Stimulated activated CD8-positive, alpha-beta memory T cell treated with anti-CD3 and anti-CD28 coated beads, Interleukin-12 subunit alpha, Interleukin-12 subunit beta, amount 100 ng/mL, for 24 hours (primary cell): ENCODE results near the gene HMGB1.

Experiments used
- DNase-seq: peaks from one replicate; pipeline ENCODE4 v3.0.0-alpha.2; 2020; ENCODE audit errors: extremely low read depth

Gene HMGB1

DNA sequence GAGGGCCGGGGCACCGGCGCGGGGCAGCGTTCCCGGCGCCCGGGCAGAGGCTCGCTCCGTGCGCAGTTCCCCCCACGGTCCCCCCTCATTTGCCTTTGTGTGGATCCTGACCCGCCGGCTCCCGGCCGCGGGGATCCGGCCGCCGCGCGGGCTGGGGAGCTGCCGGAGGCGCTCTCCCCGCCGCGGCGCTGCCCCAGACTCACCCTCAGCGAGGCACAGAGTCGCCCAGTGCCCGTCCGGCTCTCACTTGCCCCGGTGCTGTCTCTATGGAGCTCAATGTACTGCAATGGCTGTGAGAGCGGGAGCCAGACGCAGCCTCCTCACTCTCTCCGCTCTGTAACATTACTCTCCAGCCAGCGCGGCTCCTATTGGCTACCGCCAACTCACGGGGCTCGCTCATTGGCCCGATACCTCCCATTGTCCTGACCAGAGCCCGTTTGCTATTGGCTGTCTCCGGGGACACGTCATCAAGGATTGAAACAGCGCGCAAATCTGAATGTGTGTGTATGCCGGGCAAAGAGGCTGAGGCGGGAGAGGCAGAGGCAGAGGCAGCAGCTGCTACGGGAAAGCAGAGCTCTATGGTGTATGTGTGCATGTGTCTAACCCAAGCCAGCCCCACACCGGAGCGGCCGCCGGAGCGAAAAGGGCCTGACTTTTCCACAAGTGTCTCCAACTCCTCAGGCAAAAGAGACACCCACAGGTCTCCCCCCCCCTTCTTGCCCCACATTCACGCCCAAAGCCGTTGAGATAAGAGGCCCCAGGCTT, at the start of gene HMGB1:
TSS of gene HMGB1 (minus strand) at position 344 of the 765 bp plus-strand sequence. CDS start 2,256 bp downstream, outside the sequence.
- DNase-seq: peak; percentile 87

DNA sequence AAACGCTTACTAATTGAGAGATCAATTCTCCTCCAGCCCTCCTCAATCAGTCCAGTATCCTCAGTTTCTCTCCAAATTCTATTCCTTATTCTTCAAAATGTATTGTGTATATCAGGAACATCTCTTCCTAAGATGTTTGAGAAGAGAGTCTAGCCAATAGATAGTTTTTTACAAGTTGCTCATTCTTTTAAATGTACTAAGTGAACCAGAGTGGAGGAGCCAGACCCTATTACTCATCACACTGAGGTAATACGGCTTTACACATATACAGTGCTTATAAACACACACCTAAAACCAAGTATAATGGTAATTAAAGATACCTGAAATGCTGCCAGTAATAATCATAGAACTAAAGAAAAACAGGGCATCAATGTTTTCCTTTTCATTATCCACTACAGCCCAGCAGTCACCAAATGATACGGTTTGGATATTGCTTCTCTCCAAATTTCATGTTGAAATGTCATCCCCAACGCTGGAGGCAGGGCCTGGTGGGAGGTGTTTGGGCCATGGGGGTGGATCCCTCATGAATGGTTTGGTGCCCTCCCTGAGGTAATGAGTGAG, 45.2 kb upstream of the HMGB1 start:
- no peak for DNase-seq

DNA sequence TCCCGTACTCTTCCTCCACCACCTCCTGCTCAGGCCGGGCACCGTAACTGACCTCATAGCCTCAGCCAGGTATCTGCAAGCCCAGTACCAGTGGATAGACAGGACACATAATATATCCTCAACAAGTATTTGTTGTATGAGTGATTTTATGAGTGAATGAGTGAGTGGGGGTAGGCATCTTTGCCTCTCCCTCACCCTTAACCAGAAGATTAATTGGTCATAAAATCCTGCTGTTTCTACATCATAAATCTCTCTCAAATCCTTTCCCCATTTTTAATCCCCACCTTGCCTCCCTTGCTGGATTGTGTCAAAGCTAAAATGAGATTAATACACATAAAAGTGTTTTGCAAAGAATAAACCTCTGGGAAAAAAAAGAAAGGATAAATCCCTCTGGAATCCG, 44.4 kb upstream of the HMGB1 start:
- DNase-seq: no peak

DNA sequence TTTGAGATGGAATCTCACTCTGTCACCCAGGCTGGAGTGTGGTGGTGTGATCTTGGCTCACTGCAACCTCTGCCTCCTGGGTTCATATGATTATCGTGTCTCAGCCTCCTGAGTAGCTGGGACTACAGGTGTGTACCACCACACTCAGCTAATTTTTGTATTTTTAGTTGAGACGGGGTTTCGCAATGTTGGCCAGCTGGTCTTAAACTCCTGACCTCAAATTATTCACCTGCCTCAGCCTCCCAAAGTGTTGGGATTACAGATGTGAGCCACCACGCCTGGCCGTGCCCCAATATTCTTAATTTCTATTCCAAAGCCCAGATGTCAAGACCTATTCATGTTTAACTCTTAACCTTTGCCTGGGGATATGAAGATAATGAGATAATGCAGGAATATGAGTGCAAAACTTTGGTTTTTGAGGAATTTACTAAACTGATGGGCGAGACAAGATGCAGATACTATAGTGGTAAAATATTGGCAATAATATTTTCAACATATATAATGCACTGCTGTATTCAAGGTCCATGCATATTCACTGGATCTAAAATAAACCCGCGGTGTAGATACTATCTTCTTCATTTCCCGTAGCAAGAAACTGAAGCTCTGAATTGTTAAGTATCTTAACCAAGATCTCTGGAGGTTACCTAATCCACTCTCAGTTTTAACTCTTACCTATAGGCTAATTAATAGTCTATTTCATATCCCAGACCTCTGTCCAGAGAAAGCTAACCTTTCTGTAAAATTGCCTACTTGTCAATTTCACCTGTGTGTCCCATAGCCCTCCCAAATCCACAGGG, 43.7 kb upstream of the HMGB1 start:
- no peak for DNase-seq

DNA sequence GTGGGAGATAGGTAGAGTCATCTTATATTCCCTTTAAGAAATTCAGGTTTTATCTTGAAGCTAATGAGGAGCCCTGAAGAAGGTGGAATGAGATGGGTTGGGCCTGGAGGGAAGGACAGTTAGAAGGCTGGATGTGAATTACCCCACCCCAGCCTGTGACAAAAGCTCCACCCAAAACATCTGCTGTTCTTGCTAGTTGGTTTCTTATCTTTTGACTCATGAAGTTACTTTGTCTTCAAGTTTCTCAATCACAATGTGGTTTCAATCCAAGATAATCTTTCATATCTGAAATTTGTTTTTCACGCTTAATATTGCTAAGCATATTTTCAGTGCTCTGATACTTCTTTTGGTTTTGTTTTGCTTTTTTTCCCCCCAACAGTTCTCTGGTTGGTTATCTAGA, 38.3 kb upstream of the HMGB1 start:
- DNase-seq: no peak

DNA sequence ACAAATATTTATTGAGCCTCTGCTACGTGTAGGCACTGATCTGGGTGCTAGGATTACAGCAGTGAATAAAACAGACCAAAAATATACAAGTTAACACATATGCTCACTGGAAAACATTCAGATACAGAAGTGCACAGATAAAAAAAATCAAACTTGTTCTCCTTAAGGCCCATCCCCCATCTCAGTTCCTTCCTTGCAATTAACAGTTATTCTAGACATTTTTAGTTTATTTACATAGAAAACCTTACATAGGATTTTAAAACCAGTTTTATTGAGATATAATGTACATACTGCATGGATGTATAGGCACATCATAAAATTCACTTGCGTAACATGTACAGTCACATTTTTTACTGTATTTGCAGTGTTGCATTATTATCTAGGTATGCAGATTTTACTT, 36.5 kb upstream of the HMGB1 start:
- no peak for DNase-seq

DNA sequence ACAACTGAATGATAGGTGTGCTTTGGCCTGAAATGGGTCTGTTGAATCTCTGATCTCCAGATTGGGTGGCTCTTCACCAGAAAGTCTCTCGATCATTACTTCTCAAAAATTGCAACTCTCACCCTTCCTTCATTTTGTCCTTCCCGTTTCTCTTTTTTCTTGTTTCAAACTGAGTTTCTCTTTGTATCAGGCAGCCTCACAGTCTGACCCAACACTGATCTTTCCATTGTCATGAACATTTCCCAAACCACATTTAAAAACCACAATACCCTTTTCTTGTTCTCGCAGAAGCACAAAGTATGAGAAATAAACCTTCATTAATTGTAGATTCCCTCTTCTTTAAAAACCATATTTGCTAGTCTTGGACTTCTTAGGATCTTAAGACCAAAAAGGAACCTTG, 33.6 kb upstream of the HMGB1 start:
- no peak for DNase-seq

DNA sequence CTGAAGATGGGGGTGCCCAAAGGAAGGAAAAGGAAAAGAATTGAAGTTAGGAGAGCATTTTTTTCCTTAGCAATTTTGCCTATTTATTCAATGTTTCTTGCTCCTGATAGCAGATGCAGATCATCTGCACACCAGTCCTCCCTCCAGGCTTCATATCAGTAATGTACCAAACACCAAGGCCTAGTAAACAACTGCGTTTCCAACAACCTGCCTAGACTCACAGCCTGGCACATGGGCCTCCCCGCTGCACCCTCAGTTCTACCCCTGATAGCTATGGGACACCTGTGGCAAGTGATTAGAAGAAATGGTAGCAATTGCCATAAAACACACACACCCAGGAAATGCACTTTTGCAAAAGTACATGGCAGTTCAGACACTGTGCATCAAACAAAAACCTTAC, 30.4 kb upstream of the HMGB1 start:
- no peak for DNase-seq

DNA sequence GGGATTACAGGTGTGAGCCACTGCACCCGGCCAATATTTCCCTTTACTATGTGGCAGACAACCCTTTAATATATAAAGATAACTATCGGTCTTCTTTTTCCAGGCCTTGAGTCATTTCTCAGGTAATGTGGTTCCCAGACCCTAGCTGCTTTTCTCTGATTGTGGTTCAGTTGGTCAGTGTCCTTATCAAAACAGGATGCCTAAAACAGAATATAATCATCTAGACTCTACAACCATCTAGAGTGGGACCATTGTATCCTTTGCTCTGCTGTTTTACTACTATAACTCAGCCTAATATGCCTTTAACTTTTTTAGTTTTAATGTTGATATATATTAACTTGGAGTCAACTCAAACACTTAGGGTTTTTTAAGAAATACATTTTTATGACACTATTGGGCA, 30.0 kb upstream of the HMGB1 start:
- DNase-seq: no peak

DNA sequence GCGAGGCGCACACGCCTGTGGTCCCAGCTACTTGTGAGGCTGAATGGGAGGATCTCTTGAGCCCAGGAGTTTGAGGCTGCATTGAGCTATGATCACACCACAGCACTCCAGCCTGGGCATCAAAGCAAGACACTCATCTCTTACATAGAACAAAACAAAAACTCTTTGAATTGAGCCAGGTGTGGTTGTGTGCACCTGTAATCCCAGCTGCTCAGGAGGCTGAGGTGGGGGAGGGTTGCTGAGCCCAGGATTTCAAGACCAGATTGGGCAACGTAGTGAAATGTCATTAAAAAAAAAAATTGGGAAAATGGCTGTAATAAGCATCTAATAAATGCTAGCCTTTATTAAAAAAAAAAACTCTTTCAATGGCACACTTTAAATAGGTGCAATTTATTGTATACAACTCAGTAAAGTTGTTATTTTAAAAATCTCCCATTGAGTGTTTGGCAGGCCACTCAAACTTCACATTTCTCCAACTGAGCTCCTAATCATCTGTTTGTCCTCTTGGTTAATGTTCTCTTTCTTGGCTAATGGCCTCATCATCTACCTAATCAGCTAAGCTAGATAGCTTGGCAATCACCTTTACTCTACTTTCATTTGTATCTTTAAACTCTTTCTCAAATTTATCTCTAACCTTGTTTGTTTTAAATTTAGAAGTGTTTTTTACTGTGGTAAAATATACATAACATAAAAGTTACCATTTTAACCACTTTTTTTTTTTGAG, 28.1 kb upstream of the HMGB1 start:
- DNase-seq: no peak

DNA sequence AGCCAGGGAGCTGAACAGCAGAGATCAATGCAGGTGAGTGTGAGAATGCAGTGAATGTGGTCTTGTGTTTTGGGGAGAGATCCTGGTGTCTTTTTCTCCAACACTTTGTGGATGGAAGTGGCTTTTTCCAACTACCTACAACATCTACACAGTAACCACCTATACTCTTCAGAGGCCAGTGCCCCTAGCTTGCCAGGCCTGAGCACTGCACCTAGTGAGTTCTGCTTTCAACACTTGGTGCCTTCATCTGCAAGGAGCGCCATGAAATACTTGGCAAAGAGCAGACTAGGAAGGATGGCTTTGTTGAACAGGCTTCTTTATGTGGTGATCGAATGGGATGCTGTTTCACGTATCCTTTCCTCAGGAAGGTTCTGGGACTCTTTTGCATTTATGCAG, 21.3 kb upstream of the HMGB1 start:
- no peak for DNase-seq

DNA sequence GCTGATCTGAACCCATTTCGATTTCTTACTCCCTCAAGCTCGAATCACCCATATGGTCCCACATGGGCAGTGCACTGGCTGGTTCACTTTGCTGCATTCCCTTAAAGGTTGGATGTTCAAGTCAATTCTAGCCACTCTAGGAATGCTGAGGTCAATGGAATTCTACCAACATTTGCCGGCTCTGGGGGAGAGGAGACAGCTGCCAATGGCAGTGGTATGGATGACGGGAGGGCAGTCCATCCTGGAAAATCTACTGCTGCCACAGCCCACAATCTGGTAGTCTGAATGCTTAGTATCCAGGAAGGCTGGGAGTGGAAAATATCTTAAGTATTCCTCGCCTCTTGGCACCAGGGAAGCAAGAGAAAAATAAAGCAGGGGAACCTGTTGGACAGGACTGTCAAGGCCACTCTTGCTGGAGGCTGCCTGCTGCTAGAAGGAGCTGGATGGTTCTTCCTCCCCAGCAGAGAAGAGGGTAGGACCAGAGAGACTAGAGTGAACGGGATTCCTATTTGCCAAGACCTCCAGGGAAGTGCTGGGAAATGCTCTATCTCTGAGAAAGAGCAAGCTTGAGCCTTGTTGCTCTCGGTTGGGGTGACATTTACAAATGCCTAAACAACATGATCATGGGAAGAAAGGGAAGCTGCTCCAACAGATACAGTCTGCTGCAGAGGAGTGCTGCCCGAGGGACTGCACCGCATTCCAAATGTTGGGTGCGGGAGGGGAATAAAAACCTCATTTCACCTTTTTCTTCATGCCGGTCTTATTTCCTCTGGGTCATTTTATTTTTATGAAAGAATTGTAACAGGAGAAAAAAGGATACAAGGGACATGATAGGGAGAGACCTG, 20.7 kb upstream of the HMGB1 start:
- no peak for DNase-seq

DNA sequence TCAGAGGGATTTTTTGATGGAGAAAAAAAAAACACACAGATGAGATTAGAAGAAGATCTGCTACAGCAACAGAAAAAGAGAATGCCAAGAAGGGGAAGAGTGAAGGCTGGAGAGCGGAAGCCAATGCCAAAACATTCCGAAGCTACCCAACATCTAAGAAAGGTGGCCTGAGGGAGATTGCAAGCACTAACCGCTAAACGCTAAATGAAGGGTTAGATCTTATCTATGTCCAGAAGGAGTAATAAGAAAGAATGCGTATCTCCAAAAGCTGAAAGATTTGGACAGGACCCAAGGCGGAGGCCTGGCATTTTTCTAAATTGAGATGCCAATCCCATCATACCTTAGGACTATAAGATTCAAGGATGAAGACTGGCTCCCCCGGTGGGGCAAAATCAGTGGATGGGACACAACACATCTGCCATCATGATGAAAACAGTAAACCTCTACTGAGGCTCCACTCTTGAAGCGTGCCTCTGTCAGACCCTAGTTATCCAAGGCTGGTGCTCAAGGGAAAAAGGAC, 15.6 kb upstream of the HMGB1 start:
- DNase-seq: no peak

DNA sequence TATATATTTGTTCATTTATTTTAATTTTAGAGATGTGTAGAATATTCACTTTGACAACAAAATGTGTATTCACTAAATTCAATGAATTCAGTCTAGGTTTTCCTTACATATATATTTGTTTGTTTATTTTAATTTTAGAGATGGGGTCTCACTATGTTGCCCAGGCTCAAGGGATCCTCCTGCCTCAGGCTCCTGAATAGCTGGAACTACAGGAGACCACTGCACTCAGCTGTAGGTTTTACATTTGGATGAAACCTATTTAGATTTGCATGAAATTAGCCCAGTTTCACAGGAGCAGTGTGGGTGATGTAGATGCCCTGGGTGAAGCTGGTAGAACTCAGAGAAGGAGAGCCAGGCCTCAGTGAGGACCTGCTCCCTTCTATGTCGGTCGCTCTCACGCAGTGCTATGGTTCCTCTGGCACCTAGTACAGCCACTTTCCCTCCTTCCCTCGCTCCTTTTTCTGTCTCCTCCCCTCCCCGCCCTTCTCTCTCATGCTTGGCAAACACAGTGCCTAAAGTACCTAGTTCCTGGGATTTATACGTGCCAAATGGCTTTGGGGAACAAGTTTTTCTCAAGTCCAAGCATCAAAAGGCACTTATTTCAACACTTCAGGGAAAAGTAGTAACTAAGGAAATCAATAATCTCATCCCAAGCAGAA, 14.7 kb upstream of the HMGB1 start:
- DNase-seq: no peak

DNA sequence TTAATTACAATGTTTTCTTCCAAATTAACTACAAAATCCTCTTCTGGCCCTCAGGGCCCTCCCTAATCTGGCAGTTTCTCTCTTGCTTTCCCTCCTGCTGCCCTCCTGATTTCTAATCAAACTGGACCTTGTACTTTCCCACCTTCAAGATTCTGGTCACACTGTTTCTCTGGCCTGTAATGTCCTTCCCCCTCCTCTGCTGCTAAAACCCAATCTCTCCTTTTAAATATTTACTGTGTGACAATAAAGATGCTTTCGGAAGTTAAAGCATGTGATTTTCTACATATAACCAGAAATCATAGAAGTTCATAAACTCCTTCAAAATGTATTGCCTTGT, 14.1 kb upstream of the HMGB1 start:
- DNase-seq: no peak

DNA sequence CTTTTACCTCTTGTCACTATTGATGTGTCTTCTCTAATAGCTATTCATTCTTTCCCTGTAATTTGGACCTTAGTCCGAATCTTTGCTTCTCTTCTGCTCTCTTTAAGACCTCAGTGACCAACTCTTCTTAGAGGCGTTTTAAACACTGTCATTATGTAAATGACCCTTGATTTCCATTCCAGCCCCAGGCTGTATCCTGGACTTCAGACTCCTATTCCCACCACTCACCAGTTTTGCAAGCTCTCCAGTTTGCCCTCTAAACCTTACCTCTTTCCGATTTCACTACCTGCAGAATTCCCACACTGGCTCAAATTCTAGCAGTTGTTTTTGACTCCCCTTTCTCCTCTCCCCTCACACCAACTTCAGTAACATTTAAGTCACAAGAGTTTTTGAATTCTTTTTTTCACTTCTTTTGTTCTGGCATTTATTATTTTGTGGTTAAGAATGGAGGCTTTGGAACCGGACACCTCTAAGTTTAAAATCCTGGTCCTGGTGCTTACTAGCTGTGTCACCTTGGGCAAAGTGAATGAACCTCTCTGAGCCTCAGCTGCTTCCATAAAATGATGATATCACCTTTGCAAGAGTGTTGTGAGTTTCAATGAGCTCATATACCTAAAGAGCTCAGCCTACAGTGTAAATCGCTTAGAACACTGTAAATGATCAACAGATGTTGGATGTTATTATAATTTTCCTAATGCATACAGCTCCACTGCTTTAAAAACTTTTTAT, 13.6 kb upstream of the HMGB1 start:
- no peak for DNase-seq

DNA sequence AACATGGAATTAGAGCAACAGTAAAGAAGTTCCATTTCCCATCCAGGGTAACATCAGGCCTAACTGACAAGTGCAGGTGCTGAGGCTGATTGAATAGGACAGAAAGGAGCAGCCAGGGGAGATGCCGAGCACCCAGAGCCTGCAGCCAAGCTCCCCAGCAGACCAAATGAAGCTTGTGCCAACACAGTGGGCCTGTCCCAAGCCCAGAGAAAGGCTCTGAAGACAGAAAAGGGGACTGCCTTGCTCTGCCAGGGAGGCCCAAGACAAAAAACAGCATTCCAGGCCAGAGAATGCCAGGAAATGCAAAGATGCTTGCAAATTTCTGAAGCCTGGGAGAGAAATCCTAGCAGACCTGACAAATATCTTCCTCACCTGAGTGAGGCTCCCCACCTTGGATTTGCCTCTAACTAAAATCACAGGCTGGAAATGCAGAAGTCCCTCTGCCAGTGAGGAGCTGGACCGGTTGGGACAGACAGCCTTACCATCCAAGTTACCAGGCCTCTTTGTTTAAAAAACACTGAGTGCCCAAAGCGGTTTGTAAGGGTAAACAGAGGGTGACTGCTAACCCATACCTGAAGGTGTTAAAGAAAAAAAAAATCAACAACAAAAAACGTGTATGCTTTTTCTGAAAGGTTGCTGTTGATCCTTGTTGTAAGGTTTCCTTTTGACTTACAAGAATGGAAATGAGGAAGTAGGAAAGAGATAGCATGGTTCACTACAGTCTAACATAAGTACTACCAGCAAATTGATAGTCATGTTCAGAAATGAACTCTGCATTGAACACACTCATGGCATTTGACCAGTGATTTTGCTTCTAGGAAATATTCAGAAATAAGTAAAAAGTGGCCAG, 11.8 kb upstream of the HMGB1 start:
- no peak for DNase-seq

DNA sequence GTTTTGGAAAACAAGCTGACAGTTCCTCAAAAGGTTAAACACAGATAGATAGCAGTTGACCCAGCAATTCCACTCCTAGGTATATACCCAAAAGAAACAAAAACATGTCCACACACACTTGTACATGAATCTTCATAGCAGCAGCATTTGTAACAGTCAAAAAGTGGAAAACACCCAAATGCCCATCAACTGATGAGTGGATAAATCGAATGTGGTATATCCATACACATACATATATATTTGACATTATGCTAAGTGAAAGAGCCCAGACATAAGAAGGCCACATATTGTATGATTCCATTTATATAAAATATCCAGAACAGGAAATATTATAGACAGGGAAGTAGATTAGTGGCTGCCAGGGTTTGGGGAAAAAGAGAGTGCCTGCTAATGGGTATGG, 7.9 kb upstream of the HMGB1 start:
- DNase-seq: no peak

DNA sequence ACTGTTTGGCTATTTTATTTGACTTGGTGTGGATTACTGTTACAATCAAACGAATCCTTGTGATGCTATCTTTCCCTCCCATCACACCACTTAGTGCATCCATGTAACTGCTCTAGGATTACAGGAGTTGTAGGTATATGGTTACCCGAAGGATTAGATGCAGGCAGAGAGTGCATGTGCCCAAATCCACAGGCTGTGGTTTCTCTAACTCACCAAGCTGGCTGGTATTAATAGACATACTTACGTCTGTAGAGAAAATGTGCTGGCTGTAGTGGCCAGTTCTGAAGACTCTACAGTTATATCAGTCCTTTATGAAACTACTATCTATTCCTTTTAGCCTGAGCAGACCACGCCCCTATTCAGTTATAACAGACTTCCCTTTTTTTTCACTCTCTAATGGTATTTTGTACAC, 1.1 kb upstream of the HMGB1 start:
- no peak for DNase-seq
